HepG2 (cell line): ENCODE measurements around the gene PRDM12. TPM values are rescaled to one million over a fixed set of nuclear protein-coding genes. Genes with fewer than 3 reads are reported as not detected.

Experiments
- ATAC-seq: fragments of 200-7000 bp; cut with Tn5 transposase; 3 replicates; pipeline ENCODE4 v1.9.1; 2020; ENCODE audit warnings: mild to moderate bottlenecking, moderate library complexity
- BruUV-seq: library from RNA; stranded (reverse); fragments of 400-500 nt; replicated peaks from 2 replicates; lab custom pipeline; 2021; lab: Mats Ljungman, UMichigan
- CTCF ChIA-PET: fragments of 300-600 bp; formaldehyde crosslinking; extraction: SDS; loops from one replicate; lab custom pipeline; 2021; ENCODE audit warnings: low total read pairs, inconsistent platforms, low intra/inter-chr PET ratio; lab: Yijun Ruan, JAX
- POLR2A ChIA-PET: fragments of 350-600 bp; sonication (Branson Sonifier 250); formaldehyde crosslinking; loops from one replicate; lab custom pipeline; 2020; ENCODE audit warnings: antibody characterized with exemption, inconsistent platforms; lab: Yijun Ruan, JAX
- DNase-seq: peaks from one replicate; pipeline ENCODE4 v3.0.0-alpha.2; 2015; ENCODE audit warnings: low spot score
- FAIRE-seq: peaks from 3 replicates; lab custom pipeline; 2011; peaks lifted over from hg19 to GRCh38; lab: Jason Lieb, UNC
- H2AFZ ChIP-seq: one replicate; pipeline ENCODE4 v1.6.1; 2011; ENCODE audit warnings: low read length, inconsistent platforms
- H3K27ac ChIP-seq: fragments of 300-600 bp; 3 replicates; pipeline ENCODE4 v1.8.0; 2011; ENCODE audit warnings: mixed run types, mild to moderate bottlenecking, mixed read lengths, low read length, inconsistent platforms; ENCODE audit not compliant: insufficient read depth; ENCODE audit errors: extremely low read length
- H3K27me3 ChIP-seq, 2 experiments: fragments of 200-600 bp in 1 of 2; 2 replicates in 1 of 2; 3 replicates in 1 of 2; pipeline versions ENCODE4 v1.6.0 to v1.8.0; 2011; ENCODE audit warnings: low read length in 2 of 2, mild to moderate bottlenecking in 2 of 2, moderate library complexity in 2 of 2, inconsistent platforms in 1 of 2; ENCODE audit not compliant: insufficient read depth in 2 of 2, control insufficient read depth in 1 of 2
- H3K36me3 ChIP-seq, 2 experiments: fragments of 200-600 bp in 1 of 2; replicated peaks in 1 of 2; 2 replicates in 1 of 2; 3 replicates in 1 of 2; pipeline versions ENCODE4 v1.5.1 to v1.8.0; 2011; ENCODE audit warnings: low read length in 2 of 2, inconsistent platforms in 1 of 2; ENCODE audit not compliant: insufficient read depth in 2 of 2, control insufficient read depth in 1 of 2
- H3K4me1 ChIP-seq: 2 replicates; pipeline ENCODE4 v1.5.1; 2012; ENCODE audit warnings: low read length, inconsistent platforms; ENCODE audit not compliant: insufficient read depth
- H3K4me2 ChIP-seq: 2 replicates; pipeline ENCODE4 v1.6.0; 2011; ENCODE audit warnings: low read depth, low read length, inconsistent platforms
- H3K4me3 ChIP-seq, 3 experiments: fragments of 200-600 bp in 1 of 3; sonication (generic), shearing (Covaris generic) in 1 of 3; replicated peaks in 1 of 3; 2 replicates each; pipeline ENCODE4 v1.5.1; 2011 to 2016; ENCODE audit warnings: low read length in 3 of 3, inconsistent platforms in 2 of 3, low read depth in 2 of 3, mild to moderate bottlenecking in 2 of 3, control low read depth in 1 of 3, mixed read lengths in 1 of 3; ENCODE audit not compliant: insufficient read depth in 1 of 3
- H3K79me2 ChIP-seq: one replicate; pipeline ENCODE4 v1.6.1; 2011; ENCODE audit warnings: low read length, inconsistent platforms; ENCODE audit not compliant: insufficient read depth
- H3K9ac ChIP-seq: 2 replicates; pipeline ENCODE4 v1.6.0; 2011; ENCODE audit warnings: mild to moderate bottlenecking, low read depth, low read length, inconsistent platforms; ENCODE audit not compliant: insufficient read depth
- H3K9me3 ChIP-seq: 2 replicates; pipeline ENCODE4 v1.5.1; 2012; ENCODE audit warnings: mild to moderate bottlenecking, low read length
- H4K20me1 ChIP-seq: 2 replicates; pipeline ENCODE4 v1.6.0; 2011; ENCODE audit warnings: inconsistent platforms, mild to moderate bottlenecking, low read length, moderate library complexity; ENCODE audit not compliant: insufficient read depth
- ARID3A ChIP-seq: IDR thresholded peaks from 2 replicates; pipeline ENCODE4 v1.6.1; 2012; ENCODE audit warnings: low read depth, low read length, improper control_type of control experiment
- PRPF4 ChIP-seq: fragments of 200-400 bp; formaldehyde crosslinking; IDR thresholded peaks from 2 replicates; pipeline ENCODE4 v1.6.1; 2016; ENCODE audit warnings: low read length, low read depth; ENCODE audit not compliant: poor library complexity, severe bottlenecking
- RFXANK ChIP-seq: IDR thresholded peaks from 2 replicates; pipeline ENCODE4 v1.6.1; 2016
- ZNF232 ChIP-seq: sonication (generic); formaldehyde crosslinking; IDR thresholded peaks from 2 replicates; pipeline ENCODE4 v1.4.0; 2020; ENCODE audit warnings: missing genetic modification reagents, borderline replicate concordance
- WGBS: methylation state at CpG from one replicate; pipeline ENCODE4 v1.1.6; 2017; ENCODE audit warnings: low lambda C conversion rate; 5-methylcytosine and 5-hydroxymethylcytosine counted together
- in situ Hi-C: cut with HindIII; loops from 2 replicates; pipeline ENCODE4 v1.10.0; 2017; ENCODE audit warnings: low pct_unique_long_range_greater_than_20kb; ENCODE audit not compliant: extremely low pct_ligation_motif_present
- intact Hi-C: fragments of 100-400 bp; cut with micrococcal nuclease; formaldehyde crosslinking; loops from one replicate; pipeline ENCODE4 v1.10.0; 2022; ENCODE audit not compliant: unreplicated experiment
- polyA plus RNA-seq, 8 experiments: library from polyadenylated mRNA; depleted of rRNA in 3 of 8; stranded (reverse) in 7 of 8; unstranded in 1 of 8; fragments of >200 nt; fragmentation: Illumina TruSeq in 4 of 8; extraction: Trizol in 4 of 8; gene quantifications; 2 replicates each; pipeline versions ENCODE4 v1.2.1 to v1.2.3, GENCODE V29; 2011 to 2016; ENCODE audit warnings: low read depth in 4 of 8, missing spikeins in 1 of 8, mixed read lengths in 1 of 8; ENCODE audit not compliant: insufficient read depth in 1 of 8
- total RNA-seq, 5 experiments: library from RNA; depleted of rRNA; stranded (reverse); fragments of >200 nt; fragmentation: Illumina TruSeq; extraction: Trizol; gene quantifications; 2 replicates each; pipeline ENCODE4 v1.2.3, GENCODE V29; 2016; ENCODE audit warnings: low read depth in 1 of 5

PRDM12 gene
- total and polyA plus RNA-seq, 2 of the 13 experiments (the other 11 are each of a cell fraction or from before 2014, with no cell fraction given), result 0.04 to 0.07 TPM

- Histone ChIP-seq H3K4me2 (no peak overlapping the region), H3K79me2 (no peaks in the 10 kb centered on the region), H2AFZ (no peak overlapping the region), H3K27ac (no peak overlapping the region), H3K4me1 (no peaks in the 10 kb centered on the region), H3K36me3 (no peaks in the 10 kb centered on the region), H4K20me1 (no peaks in the 10 kb centered on the region), H3K27me3 (peaks cover 8 to 44% of the 10 kb centered on the region in 2 experiments)
- DNase-seq, result no peak
- WGBS, result 38% methylated on average over 7 of the region's 12 CpGs
- FAIRE-seq, result no peak
- ATAC-seq, result no peak
- TF ChIP-seq ARID3A (no peak), RFXANK (CRISPR knock-in tag) (no peak)
- TF ChIP-seq, all 625 proteins: peak for 0
- Histone ChIP-seq H3K9me3 (no peaks in the 10 kb centered on the region), H3K9ac (no peak overlapping the region), H3K4me3 (no peak overlapping the region)
- BruUV-seq, result no TSS peak
- in situ Hi-C loops, result no loop called here
- intact Hi-C loops, result no loop called here
- ChIA-PET POLR2A (no interaction called here), CTCF (no interaction called here)
These were observed 8.7 kb downstream of the PRDM12 start for GRCh38 chr9:130672933-130673615.

GRCh38 chr9:130675396-130675795 lies 11.0 kb downstream of the PRDM12 start:
- in situ Hi-C loops, result no loop called here
- peaks cover 6 to 40% of the 10 kb centered on the region in 2 experiments for H3K27me3 ChIP-seq
- intact Hi-C loops, result no loop called here
- H2AFZ ChIP-seq, result no peak overlapping the region
- no peak overlapping the region for H3K27ac ChIP-seq
- H3K4me1 ChIP-seq, result no peaks in the 10 kb centered on the region
- H3K4me2 ChIP-seq, result no peak overlapping the region
- CTCF ChIA-PET, result no interaction called here
- no peak for TF ChIP-seq PRPF4
- no peak for TF ChIP-seq ZNF232 (CRISPR knock-in tag)
- H4K20me1 ChIP-seq, result no peaks in the 10 kb centered on the region
- H3K79me2 ChIP-seq, result no peaks in the 10 kb centered on the region
- POLR2A ChIA-PET, result no interaction called here
- H3K9me3 ChIP-seq, result no peaks in the 10 kb centered on the region
- FAIRE-seq, result no peak
- no peaks in the 10 kb centered on the region for H3K36me3 ChIP-seq
- no TSS peak for BruUV-seq
- WGBS, result 20% methylated on average over 1 of the region's 13 CpGs
- no peak for DNase-seq
- no peak overlapping the region for H3K9ac ChIP-seq
- ATAC-seq, result no peak
- no peak overlapping the region for H3K4me3 ChIP-seq
